Measurements from ENCODE around the gene BRIX1.

DNA sequence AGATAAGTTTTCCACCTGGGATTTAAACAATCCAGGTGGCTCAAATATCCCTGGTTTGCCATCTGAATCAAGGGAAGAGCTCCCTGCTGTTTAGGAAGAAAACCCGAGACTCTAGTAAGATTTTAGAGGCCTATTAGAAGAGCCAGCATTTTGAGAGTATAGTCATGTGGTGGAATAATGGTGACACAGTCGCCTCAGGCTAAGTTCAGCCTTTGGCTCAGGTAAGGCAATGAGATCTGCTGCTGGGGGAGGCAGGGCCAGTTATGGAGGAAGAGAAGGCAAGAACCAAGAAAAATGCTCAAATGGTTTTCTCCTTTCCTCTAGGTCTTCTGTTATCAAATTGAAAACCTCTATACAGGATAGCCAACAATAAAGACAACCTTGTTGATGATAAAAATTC is 16.4 kb upstream of the BRIX1 start:
- no peak for TF ChIP-seq ZNF121 (CRISPR knock-in tag; IDR thresholded peaks at IDR 0.05)
- TF ChIP-seq, protein P1, sequence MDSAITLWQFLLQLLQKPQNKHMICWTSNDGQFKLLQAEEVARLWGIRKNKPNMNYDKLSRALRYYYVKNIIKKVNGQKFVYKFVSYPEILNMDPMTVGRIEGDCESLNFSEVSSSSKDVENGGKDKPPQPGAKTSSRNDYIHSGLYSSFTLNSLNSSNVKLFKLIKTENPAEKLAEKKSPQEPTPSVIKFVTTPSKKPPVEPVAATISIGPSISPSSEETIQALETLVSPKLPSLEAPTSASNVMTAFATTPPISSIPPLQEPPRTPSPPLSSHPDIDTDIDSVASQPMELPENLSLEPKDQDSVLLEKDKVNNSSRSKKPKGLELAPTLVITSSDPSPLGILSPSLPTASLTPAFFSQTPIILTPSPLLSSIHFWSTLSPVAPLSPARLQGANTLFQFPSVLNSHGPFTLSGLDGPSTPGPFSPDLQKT (CRISPR knock-in tag; IDR thresholded peaks at IDR 0.05; ENCODE audit: borderline replicate concordance): no peak
- TF ChIP-seq, protein P2, sequence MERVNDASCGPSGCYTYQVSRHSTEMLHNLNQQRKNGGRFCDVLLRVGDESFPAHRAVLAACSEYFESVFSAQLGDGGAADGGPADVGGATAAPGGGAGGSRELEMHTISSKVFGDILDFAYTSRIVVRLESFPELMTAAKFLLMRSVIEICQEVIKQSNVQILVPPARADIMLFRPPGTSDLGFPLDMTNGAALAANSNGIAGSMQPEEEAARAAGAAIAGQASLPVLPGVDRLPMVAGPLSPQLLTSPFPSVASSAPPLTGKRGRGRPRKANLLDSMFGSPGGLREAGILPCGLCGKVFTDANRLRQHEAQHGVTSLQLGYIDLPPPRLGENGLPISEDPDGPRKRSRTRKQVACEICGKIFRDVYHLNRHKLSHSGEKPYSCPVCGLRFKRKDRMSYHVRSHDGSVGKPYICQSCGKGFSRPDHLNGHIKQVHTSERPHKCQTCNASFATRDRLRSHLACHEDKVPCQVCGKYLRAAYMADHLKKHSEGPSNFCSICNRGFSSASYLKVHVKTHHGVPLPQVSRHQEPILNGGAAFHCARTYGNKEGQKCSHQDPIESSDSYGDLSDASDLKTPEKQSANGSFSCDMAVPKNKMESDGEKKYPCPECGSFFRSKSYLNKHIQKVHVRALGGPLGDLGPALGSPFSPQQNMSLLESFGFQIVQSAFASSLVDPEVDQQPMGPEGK (CRISPR knock-in tag; IDR thresholded peaks at IDR 0.05): no peak
- TF ChIP-seq NFE2L1 (CRISPR knock-in tag; IDR thresholded peaks at IDR 0.05; ENCODE audit: borderline replicate concordance): no peak
- TF ChIP-seq ZNF644 (CRISPR knock-in tag; IDR thresholded peaks at IDR 0.05; ENCODE audit: low read depth): no peak
- TF ChIP-seq, protein P3, sequence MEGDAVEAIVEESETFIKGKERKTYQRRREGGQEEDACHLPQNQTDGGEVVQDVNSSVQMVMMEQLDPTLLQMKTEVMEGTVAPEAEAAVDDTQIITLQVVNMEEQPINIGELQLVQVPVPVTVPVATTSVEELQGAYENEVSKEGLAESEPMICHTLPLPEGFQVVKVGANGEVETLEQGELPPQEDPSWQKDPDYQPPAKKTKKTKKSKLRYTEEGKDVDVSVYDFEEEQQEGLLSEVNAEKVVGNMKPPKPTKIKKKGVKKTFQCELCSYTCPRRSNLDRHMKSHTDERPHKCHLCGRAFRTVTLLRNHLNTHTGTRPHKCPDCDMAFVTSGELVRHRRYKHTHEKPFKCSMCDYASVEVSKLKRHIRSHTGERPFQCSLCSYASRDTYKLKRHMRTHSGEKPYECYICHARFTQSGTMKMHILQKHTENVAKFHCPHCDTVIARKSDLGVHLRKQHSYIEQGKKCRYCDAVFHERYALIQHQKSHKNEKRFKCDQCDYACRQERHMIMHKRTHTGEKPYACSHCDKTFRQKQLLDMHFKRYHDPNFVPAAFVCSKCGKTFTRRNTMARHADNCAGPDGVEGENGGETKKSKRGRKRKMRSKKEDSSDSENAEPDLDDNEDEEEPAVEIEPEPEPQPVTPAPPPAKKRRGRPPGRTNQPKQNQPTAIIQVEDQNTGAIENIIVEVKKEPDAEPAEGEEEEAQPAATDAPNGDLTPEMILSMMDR (CRISPR knock-in tag; IDR thresholded peaks at IDR 0.05): no peak
- no peak for TF ChIP-seq TAF1 (CRISPR knock-in tag; IDR thresholded peaks at IDR 0.05)

Data from HepG2 (cell line).